Neural cell (in vitro differentiated cells): ENCODE data around the gene PLCH1.

Source experiments
- EP300 ChIP-seq: fragments of 450-650 bp; conservative IDR thresholded peaks from 2 replicates; pipeline ENCODE4 v1.6.1; 2014; ENCODE audit warnings: antibody characterized with exemption, mild to moderate bottlenecking, moderate library complexity; ENCODE audit not compliant: poor library complexity, severe bottlenecking
- EZH2 ChIP-seq: fragments of 200-600, 300-800 bp; shearing (Covaris generic), sonication (generic); IDR thresholded peaks from 2 replicates; pipeline ENCODE4 v1.6.1; 2014; ENCODE audit warnings: antibody characterized with exemption, low read length, borderline replicate concordance, mild to moderate bottlenecking; ENCODE audit not compliant: insufficient read depth, poor library complexity, severe bottlenecking
- POLR2AphosphoS5 ChIP-seq: IDR thresholded peaks from 2 replicates; pipeline ENCODE4 v1.6.1; 2012
- RAD21 ChIP-seq: fragments of 450-650 bp; conservative IDR thresholded peaks from 2 replicates; pipeline ENCODE4 v1.6.1; 2014; ENCODE audit warnings: antibody characterized with exemption, mild to moderate bottlenecking, moderate library complexity
- SMC3 ChIP-seq: fragments of 450-650 bp; conservative IDR thresholded peaks from 2 replicates; pipeline ENCODE4 v1.6.1; 2014; ENCODE audit warnings: antibody characterized with exemption, mild to moderate bottlenecking, moderate library complexity; ENCODE audit not compliant: poor library complexity
- TF ChIP-seq, protein P1 (sequence below): fragments of 450-650 bp; IDR thresholded peaks from 2 replicates; pipeline ENCODE4 v1.5.1; 2014; ENCODE audit warnings: antibody characterized with exemption, mild to moderate bottlenecking, moderate library complexity; ENCODE audit not compliant: poor library complexity, severe bottlenecking
- TF ChIP-seq, protein P2 (sequence below): IDR thresholded peaks from 2 replicates; pipeline ENCODE4 v1.6.1; 2012; ENCODE audit warnings: borderline replicate concordance

DNA sequence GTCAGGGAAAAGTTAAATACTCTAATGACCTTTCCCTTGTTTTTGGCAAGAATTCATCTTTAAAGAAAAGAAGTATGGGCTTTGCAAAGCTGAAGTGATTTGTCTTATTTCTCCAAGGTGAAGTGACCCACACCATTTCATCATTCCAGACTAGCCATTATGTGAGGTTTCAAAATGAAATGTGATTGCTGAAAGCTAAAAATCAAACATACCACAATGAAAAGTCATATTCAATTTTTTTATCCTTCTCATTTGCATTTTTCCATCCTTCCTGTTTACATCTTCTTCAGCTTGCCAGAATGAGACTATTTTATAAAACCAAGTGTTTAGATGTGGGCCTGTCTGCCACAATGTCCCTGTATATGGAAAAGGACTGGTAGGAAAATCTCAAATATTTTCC, 309.1 kb downstream of the PLCH1 start:
- TF ChIP-seq, protein P1, sequence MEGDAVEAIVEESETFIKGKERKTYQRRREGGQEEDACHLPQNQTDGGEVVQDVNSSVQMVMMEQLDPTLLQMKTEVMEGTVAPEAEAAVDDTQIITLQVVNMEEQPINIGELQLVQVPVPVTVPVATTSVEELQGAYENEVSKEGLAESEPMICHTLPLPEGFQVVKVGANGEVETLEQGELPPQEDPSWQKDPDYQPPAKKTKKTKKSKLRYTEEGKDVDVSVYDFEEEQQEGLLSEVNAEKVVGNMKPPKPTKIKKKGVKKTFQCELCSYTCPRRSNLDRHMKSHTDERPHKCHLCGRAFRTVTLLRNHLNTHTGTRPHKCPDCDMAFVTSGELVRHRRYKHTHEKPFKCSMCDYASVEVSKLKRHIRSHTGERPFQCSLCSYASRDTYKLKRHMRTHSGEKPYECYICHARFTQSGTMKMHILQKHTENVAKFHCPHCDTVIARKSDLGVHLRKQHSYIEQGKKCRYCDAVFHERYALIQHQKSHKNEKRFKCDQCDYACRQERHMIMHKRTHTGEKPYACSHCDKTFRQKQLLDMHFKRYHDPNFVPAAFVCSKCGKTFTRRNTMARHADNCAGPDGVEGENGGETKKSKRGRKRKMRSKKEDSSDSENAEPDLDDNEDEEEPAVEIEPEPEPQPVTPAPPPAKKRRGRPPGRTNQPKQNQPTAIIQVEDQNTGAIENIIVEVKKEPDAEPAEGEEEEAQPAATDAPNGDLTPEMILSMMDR = no peak
- TF ChIP-seq, protein P2, sequence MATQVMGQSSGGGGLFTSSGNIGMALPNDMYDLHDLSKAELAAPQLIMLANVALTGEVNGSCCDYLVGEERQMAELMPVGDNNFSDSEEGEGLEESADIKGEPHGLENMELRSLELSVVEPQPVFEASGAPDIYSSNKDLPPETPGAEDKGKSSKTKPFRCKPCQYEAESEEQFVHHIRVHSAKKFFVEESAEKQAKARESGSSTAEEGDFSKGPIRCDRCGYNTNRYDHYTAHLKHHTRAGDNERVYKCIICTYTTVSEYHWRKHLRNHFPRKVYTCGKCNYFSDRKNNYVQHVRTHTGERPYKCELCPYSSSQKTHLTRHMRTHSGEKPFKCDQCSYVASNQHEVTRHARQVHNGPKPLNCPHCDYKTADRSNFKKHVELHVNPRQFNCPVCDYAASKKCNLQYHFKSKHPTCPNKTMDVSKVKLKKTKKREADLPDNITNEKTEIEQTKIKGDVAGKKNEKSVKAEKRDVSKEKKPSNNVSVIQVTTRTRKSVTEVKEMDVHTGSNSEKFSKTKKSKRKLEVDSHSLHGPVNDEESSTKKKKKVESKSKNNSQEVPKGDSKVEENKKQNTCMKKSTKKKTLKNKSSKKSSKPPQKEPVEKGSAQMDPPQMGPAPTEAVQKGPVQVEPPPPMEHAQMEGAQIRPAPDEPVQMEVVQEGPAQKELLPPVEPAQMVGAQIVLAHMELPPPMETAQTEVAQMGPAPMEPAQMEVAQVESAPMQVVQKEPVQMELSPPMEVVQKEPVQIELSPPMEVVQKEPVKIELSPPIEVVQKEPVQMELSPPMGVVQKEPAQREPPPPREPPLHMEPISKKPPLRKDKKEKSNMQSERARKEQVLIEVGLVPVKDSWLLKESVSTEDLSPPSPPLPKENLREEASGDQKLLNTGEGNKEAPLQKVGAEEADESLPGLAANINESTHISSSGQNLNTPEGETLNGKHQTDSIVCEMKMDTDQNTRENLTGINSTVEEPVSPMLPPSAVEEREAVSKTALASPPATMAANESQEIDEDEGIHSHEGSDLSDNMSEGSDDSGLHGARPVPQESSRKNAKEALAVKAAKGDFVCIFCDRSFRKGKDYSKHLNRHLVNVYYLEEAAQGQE = no peak
- TF ChIP-seq RAD21 = no peak
- no peak for TF ChIP-seq POLR2AphosphoS5
- TF ChIP-seq SMC3 = no peak
- no peak for TF ChIP-seq EZH2
- TF ChIP-seq EP300 = no peak
